ENCODE results near the gene HOXB3.

GRCh38 chr17:48575066-48575582 is 14.9 kb downstream of the HOXB3 start:
- TF ChIP-seq CTCF (IDR thresholded peaks at IDR 0.05) (no peak), RAD21 (IDR thresholded peaks at IDR 0.05; ENCODE audit: low read length) (no peak), POLR2AphosphoS5 (IDR thresholded peaks at IDR 0.05; ENCODE audit: low read depth, low read length) (no peak), JUND (IDR thresholded peaks at IDR 0.05) (no peak)
